T47D (cell line): ENCODE data around the gene TNFRSF9.

ENCODE experiments used
- DNase-seq, 2 experiments: peaks; one replicate each; pipeline versions ENCODE4 v3.0.0 to v3.0.0-alpha.2; 2011 to 2012; ENCODE audit warnings: low read depth in 1 of 2, low spot score in 1 of 2
- JUND ChIP-seq: IDR thresholded peaks from 2 replicates; pipeline ENCODE4 v1.6.1; 2012; ENCODE audit warnings: low read depth
- in situ Hi-C: cut with HindIII; loops from 2 replicates; pipeline ENCODE4 v1.10.0; 2016; ENCODE audit warnings: low sequenced_read_pairs, low pct_unique_long_range_greater_than_20kb

The TNFRSF9 gene

GRCh38 chr1:7898962-7899361 is 41.7 kb downstream of the TNFRSF9 start:
- in situ Hi-C loops, result no loop called here
- no peak for DNase-seq
- no peak for TF ChIP-seq JUND

GRCh38 chr1:7896994-7897393 is 43.6 kb downstream of the TNFRSF9 start:
- TF ChIP-seq JUND, result no peak
- no peak for DNase-seq
- in situ Hi-C loops, result no loop called here

GRCh38 chr1:7893529-7894180 is 47.0 kb downstream of the TNFRSF9 start:
- no peak for DNase-seq
- in situ Hi-C loops, result no loop called here
- no peak for TF ChIP-seq JUND

GRCh38 chr1:7891804-7892203 is 48.8 kb downstream of the TNFRSF9 start:
- TF ChIP-seq JUND, result no peak
- in situ Hi-C loops, result no loop called here
- DNase-seq, result no peak

DNA sequence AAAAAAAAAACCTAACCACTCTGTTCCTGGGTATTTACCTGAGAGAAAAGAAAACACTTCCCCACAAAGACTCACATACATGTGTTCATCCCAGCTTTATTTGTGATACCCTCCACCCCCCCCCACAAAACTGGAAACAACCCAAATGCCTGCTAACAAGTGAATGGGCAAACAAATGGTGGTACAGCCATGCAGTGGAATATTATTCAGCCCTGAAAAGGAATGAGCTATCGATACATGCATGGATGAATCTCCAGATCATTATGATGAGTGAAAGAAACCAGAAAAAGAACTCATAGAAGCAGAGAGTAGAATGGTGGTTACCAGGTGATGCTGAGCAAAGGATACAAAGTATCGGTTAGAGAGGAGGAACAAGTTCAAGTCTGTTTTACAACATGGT is 49.8 kb downstream of the TNFRSF9 start:
- in situ Hi-C loops, result no loop called here
- TF ChIP-seq JUND, result no peak
- DNase-seq, result no peak

DNA sequence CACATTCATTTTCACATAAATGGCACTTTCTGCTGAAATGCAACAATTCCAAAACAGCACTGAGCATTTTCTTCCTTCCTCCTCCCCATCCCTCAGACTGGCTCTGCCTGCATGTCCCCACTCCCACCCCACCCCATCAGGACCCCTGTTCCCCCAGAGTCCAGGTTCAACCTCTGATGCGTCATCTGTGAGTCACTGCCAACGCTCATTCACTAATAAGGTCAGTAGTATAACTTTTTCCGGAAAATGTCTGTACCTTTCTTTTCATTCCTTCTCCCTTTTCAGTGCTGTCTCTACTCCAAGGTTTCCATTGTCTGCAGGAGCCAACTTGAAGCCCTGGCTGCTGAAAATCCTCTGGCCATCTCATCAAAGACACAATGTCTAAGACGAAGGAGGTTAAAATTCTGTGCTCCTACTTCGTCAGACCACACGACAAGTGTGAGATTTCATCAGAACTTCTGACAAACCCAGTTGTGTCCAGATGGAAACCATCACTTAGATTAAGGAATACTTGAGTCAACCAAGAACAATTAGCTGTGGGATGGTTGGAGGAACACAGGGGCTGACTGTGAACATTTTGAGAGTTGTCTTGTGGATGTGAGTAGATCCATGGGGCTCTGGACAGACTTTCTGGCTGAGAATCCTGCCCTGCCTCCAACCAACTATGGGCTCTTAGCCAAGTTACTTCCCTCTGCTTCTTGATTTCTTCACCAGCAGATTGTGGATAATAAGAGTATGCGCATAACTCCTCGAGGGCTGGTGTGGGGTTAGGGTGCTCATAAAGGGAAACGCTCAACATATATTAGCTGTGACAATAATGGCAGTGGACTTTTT is 52.2 kb downstream of the TNFRSF9 start:
- in situ Hi-C loops, result no loop called here
- no peak for TF ChIP-seq JUND
- no peak for DNase-seq

DNA sequence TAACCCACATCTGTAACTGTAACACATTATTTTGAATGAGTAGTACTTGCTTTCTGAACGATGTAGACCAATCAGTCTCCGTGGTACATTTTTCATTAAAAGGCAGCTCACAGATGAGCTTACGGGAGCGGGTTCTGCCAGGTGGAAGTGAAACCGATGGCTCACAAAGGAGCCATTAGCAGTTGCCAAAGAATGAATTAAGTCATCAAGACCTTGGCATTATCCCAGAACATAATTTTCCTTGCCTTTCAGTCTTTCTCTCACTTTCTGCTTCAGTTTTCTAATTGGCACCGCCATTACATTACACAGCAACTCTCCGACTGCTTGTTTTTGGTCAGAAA is 54.3 kb downstream of the TNFRSF9 start:
- in situ Hi-C loops, result no loop called here
- no peak for TF ChIP-seq JUND
- no peak for DNase-seq

- TF ChIP-seq JUND, result no peak
- in situ Hi-C loops, result no loop called here
- DNase-seq, result peak; percentile 80 to 96
These were observed 54.9 kb downstream of the TNFRSF9 start for GRCh38 chr1:7885513-7886404.

GRCh38 chr1:7884757-7885156 is 55.9 kb downstream of the TNFRSF9 start:
- no peak for TF ChIP-seq JUND
- in situ Hi-C loops, result no loop called here
- no peak for DNase-seq

- DNase-seq, result no peak
- in situ Hi-C loops, result no loop called here
- TF ChIP-seq JUND, result no peak
These were observed 61.4 kb downstream of the TNFRSF9 start for GRCh38 chr1:7879228-7879627.

- TF ChIP-seq JUND, result no peak
- DNase-seq, result no peak
- in situ Hi-C loops, result no loop called here
These were observed 62.6 kb downstream of the TNFRSF9 start for GRCh38 chr1:7878027-7878426.

- DNase-seq, result no peak
- no peak for TF ChIP-seq JUND
- in situ Hi-C loops, result no loop called here
These were observed 66.5 kb downstream of the TNFRSF9 start for GRCh38 chr1:7873801-7874795.
